Measurements from ENCODE around the gene NINJ1.

DNA sequence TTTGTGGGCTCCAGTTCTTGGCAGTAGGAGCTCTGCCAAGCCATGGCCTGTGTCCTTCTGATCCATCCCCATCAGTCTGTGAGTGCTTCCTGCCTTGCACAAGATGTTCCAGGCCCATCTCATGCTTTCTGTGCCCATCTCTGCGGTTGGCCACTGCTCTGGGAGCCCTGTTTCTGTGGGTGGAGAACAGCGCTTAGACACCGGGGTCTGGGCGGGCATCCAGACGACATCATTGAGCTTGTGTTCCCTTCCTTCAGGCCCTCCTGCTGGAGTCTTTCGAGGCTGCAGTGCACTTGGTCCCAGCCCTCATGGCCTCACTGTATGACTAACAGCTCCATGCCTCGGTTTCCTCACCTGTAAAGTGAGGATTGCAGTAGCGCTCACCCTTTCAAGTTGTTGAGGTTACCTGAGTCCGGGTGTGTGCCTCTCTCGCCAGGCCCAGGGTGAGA lies 52.9 kb downstream of the NINJ1 start:
- TF ChIP-seq SUZ12 (IDR thresholded peaks at IDR 0.05; ENCODE audit: extremely low read depth, insufficient read depth, insufficient read length) (no peak), YY1 (IDR thresholded peaks at IDR 0.05; ENCODE audit: insufficient read depth, insufficient read length) (no peak)
